ENCODE measurements around the gene NSUN5. TPM values are rescaled to one million over a fixed set of nuclear protein-coding genes. Genes with fewer than 3 reads are reported as not detected.
A peak's percentile ranks its signal among the peaks of the same experiment; 100 is the strongest.
"Not testable (repeated sequence)": the region's sequence is repeated elsewhere in the genome, so short reads cannot be mapped to it uniquely, and the experiment has no call there.

NSUN5 gene
- total RNA-seq, 1 donor from 2014 or later, result 36.8 TPM

DNA sequence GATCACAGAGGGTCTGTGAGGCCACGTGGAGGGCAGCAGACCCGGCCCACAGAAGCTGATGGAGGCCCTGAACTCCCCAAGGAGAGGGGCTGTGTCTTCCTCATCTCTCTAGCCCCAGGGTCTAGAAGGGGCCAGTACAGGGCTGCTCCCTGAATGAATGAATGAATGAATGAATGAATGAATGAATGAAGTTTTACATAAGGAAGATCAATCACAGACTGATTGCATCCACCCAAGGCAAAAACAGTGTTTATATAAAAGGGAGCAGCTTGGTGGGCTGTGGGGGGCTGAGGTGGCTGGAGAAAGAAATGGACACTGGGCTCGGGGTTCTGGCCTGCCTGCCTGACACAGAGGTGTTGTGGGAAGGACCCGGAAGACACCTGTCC lies 4.9 kb upstream of the NSUN5 start:
- Mint-ChIP-seq H3K9me3 (ENCODE audit: low read depth) (no peaks in the 10 kb centered on the region), H3K36me3 (ENCODE audit: insufficient read depth) (peaks cover under 1% of the 10 kb centered on the region), H3K4me1 (ENCODE audit: low read depth) (peaks cover under 1% of the 10 kb centered on the region), H3K27ac (no peak overlapping the region), H3K27me3 (peaks cover 3% of the 10 kb centered on the region), H3K4me3 (ENCODE audit: low read depth) (no peak overlapping the region)
- no peak for DNase-seq (ENCODE audit: low spot score, unreplicated experiment)
- TF ChIP-seq, protein P1, sequence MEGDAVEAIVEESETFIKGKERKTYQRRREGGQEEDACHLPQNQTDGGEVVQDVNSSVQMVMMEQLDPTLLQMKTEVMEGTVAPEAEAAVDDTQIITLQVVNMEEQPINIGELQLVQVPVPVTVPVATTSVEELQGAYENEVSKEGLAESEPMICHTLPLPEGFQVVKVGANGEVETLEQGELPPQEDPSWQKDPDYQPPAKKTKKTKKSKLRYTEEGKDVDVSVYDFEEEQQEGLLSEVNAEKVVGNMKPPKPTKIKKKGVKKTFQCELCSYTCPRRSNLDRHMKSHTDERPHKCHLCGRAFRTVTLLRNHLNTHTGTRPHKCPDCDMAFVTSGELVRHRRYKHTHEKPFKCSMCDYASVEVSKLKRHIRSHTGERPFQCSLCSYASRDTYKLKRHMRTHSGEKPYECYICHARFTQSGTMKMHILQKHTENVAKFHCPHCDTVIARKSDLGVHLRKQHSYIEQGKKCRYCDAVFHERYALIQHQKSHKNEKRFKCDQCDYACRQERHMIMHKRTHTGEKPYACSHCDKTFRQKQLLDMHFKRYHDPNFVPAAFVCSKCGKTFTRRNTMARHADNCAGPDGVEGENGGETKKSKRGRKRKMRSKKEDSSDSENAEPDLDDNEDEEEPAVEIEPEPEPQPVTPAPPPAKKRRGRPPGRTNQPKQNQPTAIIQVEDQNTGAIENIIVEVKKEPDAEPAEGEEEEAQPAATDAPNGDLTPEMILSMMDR (IDR thresholded peaks at IDR 0.05; ENCODE audit: unreplicated experiment), result no peak

DNA sequence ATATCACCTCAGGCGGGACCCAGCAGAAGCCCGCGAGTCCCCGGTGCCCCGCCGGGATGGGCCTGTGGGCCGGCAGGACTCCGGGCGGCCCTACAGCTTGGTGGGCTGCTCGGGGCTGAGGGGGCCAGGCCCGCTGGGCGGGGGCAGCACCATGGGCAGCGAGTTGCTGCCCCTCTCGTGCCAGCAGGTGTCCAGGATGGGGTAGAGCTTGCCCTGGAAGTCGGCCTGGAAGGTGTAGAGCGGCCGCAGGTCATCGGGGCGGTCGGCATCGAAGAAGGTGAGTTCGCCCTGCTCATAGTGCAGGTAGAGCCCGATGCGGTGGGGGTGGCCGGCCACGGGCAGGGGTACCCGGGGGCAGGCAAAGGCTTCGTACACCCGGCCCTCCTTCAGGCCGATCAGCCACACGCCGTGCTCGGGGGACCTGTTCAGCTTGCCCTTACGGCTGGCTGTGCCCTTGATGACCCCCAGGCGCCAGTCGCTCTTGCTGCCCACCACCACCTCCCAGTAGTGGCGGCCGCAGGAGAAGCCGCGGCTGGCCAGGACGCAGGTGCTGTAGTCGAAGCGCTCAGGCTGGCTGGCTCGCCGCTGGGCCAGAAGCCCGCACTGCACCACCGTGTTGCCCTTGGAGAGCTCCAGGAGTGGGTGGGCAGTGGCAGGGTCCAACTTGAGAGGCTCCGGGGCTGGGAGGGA lies 4.3 kb upstream of the NSUN5 start:
- Mint-ChIP-seq H3K4me1 (ENCODE audit: low read depth) (peaks cover 4% of the 10 kb centered on the region), H3K27me3 (peaks cover 3% of the 10 kb centered on the region)

DNA sequence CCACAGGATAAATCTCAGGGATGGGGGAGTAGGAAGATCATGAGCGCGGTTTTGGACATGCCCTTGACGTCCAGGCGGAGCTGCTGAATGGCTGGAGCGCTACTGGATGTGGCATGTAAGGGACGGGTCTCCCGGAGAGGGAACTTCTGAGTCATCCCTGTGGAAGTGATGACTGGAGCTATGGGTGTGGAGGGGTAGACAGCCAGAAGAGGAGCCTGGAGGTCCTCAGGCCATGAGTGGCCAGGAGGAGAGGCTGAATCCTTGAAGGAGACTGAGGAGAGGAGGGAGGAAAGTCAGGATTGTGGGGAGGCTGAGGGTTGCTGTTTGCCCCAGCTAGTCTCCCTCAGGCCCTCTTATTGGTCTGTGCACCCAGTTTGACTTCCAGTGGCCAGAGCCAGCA lies 2.8 kb upstream of the NSUN5 start:
- DNase-seq (ENCODE audit: low spot score, unreplicated experiment); H3K27me3 Mint-ChIP-seq; H3K4me3 Mint-ChIP-seq (ENCODE audit: low read depth); H3K9me3 Mint-ChIP-seq (ENCODE audit: low read depth); H3K36me3 Mint-ChIP-seq (ENCODE audit: insufficient read depth): not testable (repeated sequence)
- Mint-ChIP-seq H3K4me1 (ENCODE audit: low read depth) (peaks cover 13% of the 10 kb centered on the region), H3K27ac (peak overlapping the region; percentile 69)

More for the DNA sequence above, 4.3 kb upstream of the NSUN5 start:
- Mint-ChIP-seq H3K4me3 (ENCODE audit: low read depth) (no peak overlapping the region), H3K9me3 (ENCODE audit: low read depth) (no peaks in the 10 kb centered on the region), H3K27ac (no peak overlapping the region), H3K36me3 (ENCODE audit: insufficient read depth) (peaks cover 1% of the 10 kb centered on the region)
- DNase-seq (ENCODE audit: low spot score, unreplicated experiment), result no peak
- TF ChIP-seq, protein P1 (IDR thresholded peaks at IDR 0.05; ENCODE audit: unreplicated experiment), result no peak

DNA sequence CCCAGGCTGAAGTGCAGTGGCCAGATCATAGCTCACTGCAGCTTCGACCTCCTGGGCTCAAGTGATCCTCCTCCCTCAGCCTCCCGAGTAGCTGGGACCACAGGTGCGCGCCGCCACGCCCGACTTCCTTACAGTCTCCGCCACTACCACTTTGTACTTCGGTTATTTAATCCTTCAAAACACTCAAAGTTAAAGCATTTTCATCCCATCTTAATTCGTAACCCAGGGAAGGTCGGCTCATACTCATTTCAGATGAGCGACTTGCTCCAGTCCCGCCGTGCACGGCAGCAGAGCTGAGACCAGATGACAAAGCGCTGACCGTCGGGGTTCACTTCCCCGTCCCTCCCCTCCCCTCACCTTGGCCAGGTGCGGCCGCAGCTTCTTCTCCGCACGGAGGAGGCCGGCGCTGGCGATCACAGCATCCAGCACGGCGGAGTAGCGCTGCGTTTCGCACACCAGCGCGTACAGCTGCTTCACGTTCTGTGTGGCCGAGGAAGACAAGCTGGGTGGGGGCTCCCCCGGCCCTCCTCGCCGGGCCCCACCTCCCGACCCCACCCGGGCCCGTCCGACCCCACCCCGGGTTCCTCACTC lies 457 bp downstream of the NSUN5 start:
- H3K27ac Mint-ChIP-seq, result peak overlapping the region; percentile 94
- H3K4me1 Mint-ChIP-seq (ENCODE audit: low read depth), result peaks cover 13% of the 10 kb centered on the region
- H3K4me3 Mint-ChIP-seq (ENCODE audit: low read depth), result peak overlapping the region; percentile 94
- peaks cover 3% of the 10 kb centered on the region for H3K27me3 Mint-ChIP-seq
- H3K36me3 Mint-ChIP-seq (ENCODE audit: insufficient read depth), result peaks cover 9% of the 10 kb centered on the region
- TF ChIP-seq, protein P1 (IDR thresholded peaks at IDR 0.05; ENCODE audit: unreplicated experiment), result no peak
- no peaks in the 10 kb centered on the region for H3K9me3 Mint-ChIP-seq (ENCODE audit: low read depth)
- no peak for DNase-seq (ENCODE audit: low spot score, unreplicated experiment)

DNA sequence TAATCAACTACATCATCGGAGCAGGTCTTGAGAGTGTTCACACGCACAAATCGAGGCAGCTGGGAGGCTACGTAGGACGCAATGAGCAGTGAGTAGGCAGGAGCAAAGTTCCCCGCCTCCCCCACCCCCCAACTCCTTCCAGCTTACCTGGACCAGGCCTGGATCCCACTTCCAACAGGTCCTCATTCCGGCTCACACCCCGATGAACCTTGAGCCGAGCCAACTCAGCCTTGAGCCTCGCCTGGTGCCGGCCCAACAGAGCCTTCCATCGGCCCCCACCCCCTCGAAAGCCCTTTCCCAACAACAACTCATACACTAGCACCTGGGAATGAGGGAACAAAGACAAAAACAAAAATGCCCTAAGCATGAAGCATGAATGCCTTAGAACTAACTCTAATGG lies 1.2 kb downstream of the NSUN5 start:
- no peak for DNase-seq (ENCODE audit: low spot score, unreplicated experiment)

DNA sequence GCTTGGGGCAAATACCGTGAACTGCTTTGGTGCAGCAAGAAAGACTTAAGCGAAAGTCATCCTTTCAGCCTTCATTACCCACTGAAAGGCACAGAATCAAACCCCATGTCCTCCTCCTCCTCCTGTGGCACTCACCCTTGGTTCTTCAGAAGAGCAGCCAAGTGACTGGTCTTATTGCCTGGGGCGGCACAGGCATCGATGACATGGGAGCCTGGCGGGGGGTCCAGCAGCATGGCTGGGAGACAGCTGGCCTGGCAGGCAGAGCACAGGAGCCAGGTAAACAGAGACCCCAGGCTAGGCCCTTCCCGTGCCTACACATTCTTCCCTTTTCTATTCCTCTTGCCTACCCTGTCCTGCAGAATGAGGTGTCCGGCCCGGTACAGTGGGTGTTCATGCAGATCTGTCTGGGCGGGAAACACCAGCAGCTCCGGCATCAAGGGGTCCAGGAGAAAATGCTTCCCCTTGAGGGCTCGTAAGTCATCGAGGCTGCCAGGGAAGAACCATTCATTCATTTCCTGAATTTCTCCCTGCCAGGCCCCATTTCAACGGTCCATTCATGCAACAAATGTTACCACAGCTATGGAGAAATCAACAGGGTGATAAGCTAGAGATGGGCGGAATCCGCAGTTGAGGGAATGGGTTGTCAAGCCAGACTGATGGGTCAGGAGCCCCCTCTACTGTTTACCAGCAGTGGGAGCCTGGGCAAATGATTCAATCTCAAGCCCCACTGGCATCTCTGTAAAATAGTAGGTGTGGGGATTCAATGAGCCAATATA lies 3.8 kb downstream of the NSUN5 start:
- H3K4me3 Mint-ChIP-seq (ENCODE audit: low read depth); H3K36me3 Mint-ChIP-seq (ENCODE audit: insufficient read depth); H3K9me3 Mint-ChIP-seq (ENCODE audit: low read depth); DNase-seq (ENCODE audit: low spot score, unreplicated experiment); H3K27me3 Mint-ChIP-seq; H3K27ac Mint-ChIP-seq: not testable (repeated sequence)
- H3K4me1 Mint-ChIP-seq (ENCODE audit: low read depth), result peaks cover 13% of the 10 kb centered on the region

More for the DNA sequence above, 1.2 kb downstream of the NSUN5 start:
- peak overlapping the region; percentile 94 for H3K27ac Mint-ChIP-seq
- peaks cover 3% of the 10 kb centered on the region for H3K27me3 Mint-ChIP-seq
- TF ChIP-seq, protein P1 (IDR thresholded peaks at IDR 0.05; ENCODE audit: unreplicated experiment), result no peak
- H3K4me3 Mint-ChIP-seq (ENCODE audit: low read depth), result peak overlapping the region; percentile 94
- H3K36me3 Mint-ChIP-seq (ENCODE audit: insufficient read depth), result peaks cover 9% of the 10 kb centered on the region
- no peaks in the 10 kb centered on the region for H3K9me3 Mint-ChIP-seq (ENCODE audit: low read depth)
- peaks cover 13% of the 10 kb centered on the region for H3K4me1 Mint-ChIP-seq (ENCODE audit: low read depth)

Data from progenitor cell of endocrine pancreas (in vitro differentiated cells).